Endothelial cell of umbilical vein (primary cell): ENCODE results near the gene CELF2.

Experiments
- CTCF ChIP-seq, 2 donors: IDR thresholded peaks; 1 replicate in 1 of 2; 2 replicates in 1 of 2; pipeline ENCODE4 v1.5.1; 2011; ENCODE audit warnings: low read length in 2 of 2, mild to moderate bottlenecking in 2 of 2, moderate library complexity in 2 of 2, control low read depth in 1 of 2, inconsistent platforms in 1 of 2, low read depth in 1 of 2; ENCODE audit not compliant: insufficient read depth in 1 of 2; ENCODE audit errors: extremely low read depth in 1 of 2
- EZH2 ChIP-seq: IDR thresholded peaks from 2 replicates; pipeline ENCODE4 v1.6.1; 2012; ENCODE audit warnings: borderline replicate concordance, low read depth, mild to moderate bottlenecking, moderate library complexity, low read length, inconsistent platforms; ENCODE audit not compliant: severe bottlenecking
- JUN ChIP-seq: IDR thresholded peaks from 2 replicates; pipeline ENCODE4 v1.6.1; 2011; ENCODE audit warnings: borderline replicate concordance, low read depth; ENCODE audit not compliant: insufficient read length, insufficient read depth
- MAX ChIP-seq: IDR thresholded peaks from 2 replicates; pipeline ENCODE4 v1.6.1; 2011; ENCODE audit not compliant: insufficient read depth, insufficient read length
- MYC ChIP-seq: IDR thresholded peaks from one replicate; pipeline ENCODE4 v1.6.1; 2011; ENCODE audit warnings: mild to moderate bottlenecking, low read depth, low read length
- POLR2A ChIP-seq: IDR thresholded peaks from 2 replicates; pipeline ENCODE4 v1.6.1; 2012; ENCODE audit warnings: low read depth, mild to moderate bottlenecking, control low read depth, low read length
- POLR2AphosphoS5 ChIP-seq: IDR thresholded peaks from 2 replicates; pipeline ENCODE4 v1.6.1; 2012; ENCODE audit warnings: low read depth, mild to moderate bottlenecking, control low read depth, low read length, moderate library complexity; ENCODE audit not compliant: insufficient read depth

GRCh38 chr10:11115337-11115736 lies 97.7 kb downstream of the CELF2 start:
- TF ChIP-seq CTCF (IDR thresholded peaks at IDR 0.05; ENCODE audit: extremely low read depth in 1 of 2, insufficient read depth in 1 of 2, low read depth in 1 of 2, low read length in 2 of 2) (no peak), POLR2A (no peak), MAX (no peak), EZH2 (no peak), MYC (no peak), POLR2AphosphoS5 (no peak), JUN (no peak)
